HFF-Myc (cell line): ENCODE results near the gene ZNF664.

Source experiments
- DNase-seq: peaks from one replicate; pipeline ENCODE4 v3.0.0-alpha.2; 2011; ENCODE audit warnings: low read depth; ENCODE audit errors: extremely low read depth
- H3K4me3 ChIP-seq: replicated peaks from 2 replicates; pipeline ENCODE4 v1.5.1; 2011; ENCODE audit warnings: low read depth, mild to moderate bottlenecking, control low read depth, low read length
- TF ChIP-seq, protein P1 (sequence below): IDR thresholded peaks from 2 replicates; pipeline ENCODE4 v1.5.1; 2012; ENCODE audit warnings: mild to moderate bottlenecking, low read depth, low read length, control low read depth; ENCODE audit errors: missing control alignments

The ZNF664 gene

DNA sequence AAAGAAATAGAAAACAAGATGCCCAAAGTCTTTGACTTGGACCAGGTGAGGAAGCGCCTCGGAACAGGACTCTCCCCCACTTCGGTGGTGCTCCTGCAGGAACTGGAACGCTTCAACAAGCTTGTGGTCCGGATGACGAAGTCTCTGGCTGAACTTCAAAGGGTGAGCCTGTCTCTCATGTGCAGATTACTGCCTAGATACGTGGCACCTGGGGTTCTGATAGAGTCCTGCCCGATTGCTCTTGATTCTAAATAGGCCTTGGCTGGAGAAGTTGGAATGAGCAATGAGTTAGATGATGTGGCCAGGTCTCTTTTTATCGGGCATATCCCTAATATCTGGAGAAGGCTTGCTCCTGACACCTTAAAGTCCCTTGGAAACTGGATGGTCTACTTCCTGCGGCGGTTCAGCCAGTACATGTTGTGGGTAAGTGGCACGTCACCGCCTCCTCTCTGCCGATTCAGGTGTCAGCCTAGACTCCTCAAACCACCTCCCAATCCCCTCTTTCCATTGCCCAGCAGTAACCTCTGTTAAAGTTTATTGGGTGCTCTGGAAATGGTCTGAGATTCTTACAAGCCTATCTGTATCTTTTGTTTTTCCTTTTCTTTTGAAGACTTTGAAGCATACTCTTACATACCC is 41.2 kb upstream of the ZNF664 start:
- H3K4me3 ChIP-seq, result no peak overlapping the region
- no peak for DNase-seq
- TF ChIP-seq, protein P1, sequence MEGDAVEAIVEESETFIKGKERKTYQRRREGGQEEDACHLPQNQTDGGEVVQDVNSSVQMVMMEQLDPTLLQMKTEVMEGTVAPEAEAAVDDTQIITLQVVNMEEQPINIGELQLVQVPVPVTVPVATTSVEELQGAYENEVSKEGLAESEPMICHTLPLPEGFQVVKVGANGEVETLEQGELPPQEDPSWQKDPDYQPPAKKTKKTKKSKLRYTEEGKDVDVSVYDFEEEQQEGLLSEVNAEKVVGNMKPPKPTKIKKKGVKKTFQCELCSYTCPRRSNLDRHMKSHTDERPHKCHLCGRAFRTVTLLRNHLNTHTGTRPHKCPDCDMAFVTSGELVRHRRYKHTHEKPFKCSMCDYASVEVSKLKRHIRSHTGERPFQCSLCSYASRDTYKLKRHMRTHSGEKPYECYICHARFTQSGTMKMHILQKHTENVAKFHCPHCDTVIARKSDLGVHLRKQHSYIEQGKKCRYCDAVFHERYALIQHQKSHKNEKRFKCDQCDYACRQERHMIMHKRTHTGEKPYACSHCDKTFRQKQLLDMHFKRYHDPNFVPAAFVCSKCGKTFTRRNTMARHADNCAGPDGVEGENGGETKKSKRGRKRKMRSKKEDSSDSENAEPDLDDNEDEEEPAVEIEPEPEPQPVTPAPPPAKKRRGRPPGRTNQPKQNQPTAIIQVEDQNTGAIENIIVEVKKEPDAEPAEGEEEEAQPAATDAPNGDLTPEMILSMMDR, result no peak

DNA sequence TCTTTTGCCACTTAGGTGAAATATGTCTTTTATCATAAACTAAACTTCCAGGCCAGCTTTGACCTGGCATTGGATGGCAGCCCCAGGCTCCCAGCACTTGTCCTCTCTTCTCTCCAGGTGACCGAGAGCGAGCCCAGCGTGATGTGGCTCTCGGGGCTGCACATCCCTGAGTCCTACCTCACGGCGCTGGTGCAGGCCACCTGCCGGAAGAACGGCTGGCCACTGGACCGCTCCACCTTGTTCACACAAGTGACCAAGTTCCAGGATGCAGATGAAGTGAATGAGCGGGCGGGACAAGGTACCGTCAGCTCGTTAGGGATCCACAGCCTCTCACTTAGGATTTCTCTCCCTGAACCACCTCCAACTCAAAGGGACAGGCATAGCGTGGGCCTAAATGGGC is 39.8 kb upstream of the ZNF664 start:
- DNase-seq, result no peak
- no peak overlapping the region for H3K4me3 ChIP-seq
- TF ChIP-seq, protein P1, result no peak

DNA sequence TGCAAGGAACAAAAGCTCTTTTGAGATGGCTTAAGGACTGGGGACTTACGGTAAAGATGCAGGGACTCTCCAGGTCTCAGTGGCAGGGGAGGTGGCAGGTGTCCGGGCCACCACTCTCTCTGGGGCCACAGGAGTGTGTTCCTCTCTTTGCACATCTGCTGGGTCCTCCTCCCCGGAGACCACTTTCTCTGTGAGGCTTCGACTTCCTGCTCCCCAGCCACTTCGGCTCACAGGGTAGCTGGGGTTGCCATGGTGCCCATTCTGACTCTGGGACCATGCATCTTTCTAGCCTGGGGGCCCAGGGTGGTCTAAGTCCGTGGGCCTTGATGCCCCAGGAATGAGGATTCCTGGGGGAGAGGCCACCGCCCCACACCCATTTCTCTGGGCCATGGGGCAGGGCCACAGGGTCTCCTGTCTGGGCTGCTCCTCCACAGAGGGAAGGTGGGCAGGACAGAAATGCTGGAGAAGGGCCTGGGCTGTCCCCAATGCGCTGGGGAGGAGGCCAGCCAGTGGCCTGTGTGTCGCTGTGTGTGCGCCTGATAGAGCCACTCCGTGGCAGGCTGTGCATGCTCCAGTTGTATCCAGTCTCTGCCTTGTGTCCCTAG is 38.9 kb upstream of the ZNF664 start:
- DNase-seq, result no peak
- TF ChIP-seq, protein P1, result no peak
- no peak overlapping the region for H3K4me3 ChIP-seq

DNA sequence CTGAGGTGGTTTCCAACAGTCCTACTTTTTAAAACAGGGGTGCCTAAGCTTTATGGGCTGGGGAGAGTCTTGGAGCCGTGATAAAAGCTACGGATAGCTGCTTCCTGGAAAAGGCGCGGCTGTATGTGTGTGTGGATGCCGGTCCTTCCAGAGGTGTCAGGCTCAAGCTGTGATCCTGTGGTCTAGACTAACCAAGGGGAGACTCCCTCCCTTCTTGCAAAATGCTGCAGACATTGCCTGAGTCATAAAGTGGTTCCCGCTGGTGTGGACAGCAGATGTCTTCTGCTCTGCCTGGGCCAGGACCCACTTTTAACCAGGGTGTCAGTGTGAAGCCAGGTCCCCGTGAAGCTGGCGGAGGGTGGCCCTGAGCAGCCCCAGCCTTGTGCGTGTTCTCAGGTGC is 38.2 kb upstream of the ZNF664 start:
- TF ChIP-seq, protein P1, result no peak

DNA sequence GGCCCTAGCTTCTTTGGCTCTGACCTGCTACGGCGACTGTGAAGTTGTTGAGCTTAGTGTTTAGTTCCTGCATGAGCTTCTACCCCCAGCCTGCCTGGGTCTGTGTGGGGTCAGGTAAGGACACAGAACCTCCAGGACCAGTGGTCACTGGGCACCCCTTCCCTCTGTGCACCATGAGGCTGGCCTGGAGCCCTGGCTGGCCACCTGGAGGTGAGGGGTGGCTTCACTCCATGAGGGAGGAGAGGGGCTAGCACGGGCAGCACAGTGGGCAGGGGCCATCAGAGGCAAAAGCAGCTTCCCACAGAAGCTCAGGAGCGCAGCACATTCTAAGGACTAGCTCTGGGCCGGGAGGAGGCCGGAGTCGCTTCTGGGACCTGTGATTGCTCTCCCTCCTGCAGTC is 37.1 kb upstream of the ZNF664 start:
- TF ChIP-seq, protein P1, result no peak
- H3K4me3 ChIP-seq, result no peak overlapping the region
- no peak for DNase-seq

More for the DNA sequence above, 38.2 kb upstream of the ZNF664 start:
- H3K4me3 ChIP-seq, result no peak overlapping the region
- DNase-seq, result peak; percentile 47

DNA sequence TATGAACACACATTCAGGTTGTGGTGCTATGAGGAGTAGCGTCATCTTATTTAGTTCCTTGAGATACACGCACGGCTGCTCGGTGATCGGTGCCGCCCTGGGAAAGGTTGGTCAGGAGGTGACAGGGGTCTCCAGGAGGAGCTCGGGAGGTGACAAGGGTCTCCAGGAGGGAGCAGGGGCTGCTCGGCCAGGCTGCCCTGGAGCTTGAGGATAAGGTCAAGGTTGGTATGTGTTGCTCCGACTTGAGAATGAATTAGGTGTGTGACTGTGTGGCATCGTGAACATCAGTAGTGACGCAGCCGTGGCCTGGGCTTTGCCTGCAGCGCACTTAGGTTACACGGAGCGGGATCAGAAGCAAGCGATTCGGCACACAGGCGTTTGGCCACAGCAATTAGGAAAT is 36.5 kb upstream of the ZNF664 start:
- TF ChIP-seq, protein P1, result no peak
- DNase-seq, result no peak
- no peak overlapping the region for H3K4me3 ChIP-seq
